Endometrium (tissue), 2 donors: ENCODE data around the gene LYZL4.

ENCODE experiments used
- FAIRE-seq: peaks from 2 replicates; lab custom pipeline; 2012; peaks lifted over from hg19 to GRCh38; lab: Jason Lieb, UNC
- donor health status: control.
- donor health status: control.

LYZL4 gene

GRCh38 chr3:42425736-42426407 is 15.5 kb upstream of the LYZL4 start:
- FAIRE-seq: no peak

- no peak for FAIRE-seq
Measured at GRCh38 chr3:42424911-42425310, 14.5 kb upstream of the LYZL4 start.

GRCh38 chr3:42421818-42422796 is 11.7 kb upstream of the LYZL4 start:
- no peak for FAIRE-seq

- no peak for FAIRE-seq
Measured at GRCh38 chr3:42419563-42419962, 9.2 kb upstream of the LYZL4 start.

- FAIRE-seq: no peak
Measured at GRCh38 chr3:42412526-42413155, 2.2 kb upstream of the LYZL4 start.

- no peak for FAIRE-seq
Measured at GRCh38 chr3:42411429-42411828, 1.0 kb upstream of the LYZL4 start.

GRCh38 chr3:42408156-42408555 is 2.3 kb downstream of the LYZL4 start:
- FAIRE-seq: no peak

GRCh38 chr3:42406727-42407450 is 3.5 kb downstream of the LYZL4 start:
- FAIRE-seq: no peak

- FAIRE-seq: no peak
Measured at GRCh38 chr3:42405857-42406256, 4.6 kb downstream of the LYZL4 start.

- no peak for FAIRE-seq
Measured at GRCh38 chr3:42403737-42404136, 6.7 kb downstream of the LYZL4 start.

- FAIRE-seq: no peak
Measured at GRCh38 chr3:42402394-42403096, 7.9 kb downstream of the LYZL4 start.

GRCh38 chr3:42398080-42398479 is 12.3 kb downstream of the LYZL4 start:
- no peak for FAIRE-seq

- FAIRE-seq: no peak
Measured at GRCh38 chr3:42397644-42398043, 12.8 kb downstream of the LYZL4 start.

- FAIRE-seq: no peak
Measured at GRCh38 chr3:42394579-42395288, 15.7 kb downstream of the LYZL4 start.

GRCh38 chr3:42387802-42388651 is 22.4 kb downstream of the LYZL4 start:
- no peak for FAIRE-seq

GRCh38 chr3:42381551-42382082 is 28.8 kb downstream of the LYZL4 start:
- no peak for FAIRE-seq

- no peak for FAIRE-seq
Measured at GRCh38 chr3:42377681-42378080, 32.7 kb downstream of the LYZL4 start.

- no peak for FAIRE-seq
Measured at GRCh38 chr3:42376344-42376798, 34.0 kb downstream of the LYZL4 start.

GRCh38 chr3:42375121-42375800 is 35.1 kb downstream of the LYZL4 start:
- no peak for FAIRE-seq
